GM21390 (cell line): ENCODE data around the gene CEP76.

Experiments used
- ATAC-seq: cut with Tn5 transposase; IDR thresholded peaks from one replicate; pipeline ENCODE4 v1.9.1; 2021; ENCODE audit not compliant: unreplicated experiment

The CEP76 gene, protein sequence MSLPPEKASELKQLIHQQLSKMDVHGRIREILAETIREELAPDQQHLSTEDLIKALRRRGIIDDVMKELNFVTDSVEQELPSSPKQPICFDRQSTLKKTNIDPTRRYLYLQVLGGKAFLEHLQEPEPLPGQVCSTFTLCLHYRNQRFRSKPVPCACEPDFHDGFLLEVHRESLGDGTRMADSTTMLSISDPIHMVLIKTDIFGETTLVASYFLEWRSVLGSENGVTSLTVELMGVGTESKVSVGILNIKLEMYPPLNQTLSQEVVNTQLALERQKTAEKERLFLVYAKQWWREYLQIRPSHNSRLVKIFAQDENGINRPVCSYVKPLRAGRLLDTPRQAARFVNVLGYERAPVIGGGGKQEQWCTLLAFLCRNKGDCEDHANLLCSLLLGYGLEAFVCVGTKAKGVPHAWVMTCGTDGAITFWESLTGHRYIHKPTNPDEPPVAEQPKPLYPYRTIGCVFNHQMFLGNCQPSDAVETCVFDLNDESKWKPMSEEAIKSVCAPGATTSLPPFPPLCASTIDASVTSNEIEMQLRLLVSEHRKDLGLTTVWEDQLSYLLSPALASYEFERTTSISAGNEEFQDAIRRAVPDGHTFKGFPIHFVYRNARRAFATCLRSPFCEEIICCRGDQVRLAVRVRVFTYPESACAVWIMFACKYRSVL

DNA sequence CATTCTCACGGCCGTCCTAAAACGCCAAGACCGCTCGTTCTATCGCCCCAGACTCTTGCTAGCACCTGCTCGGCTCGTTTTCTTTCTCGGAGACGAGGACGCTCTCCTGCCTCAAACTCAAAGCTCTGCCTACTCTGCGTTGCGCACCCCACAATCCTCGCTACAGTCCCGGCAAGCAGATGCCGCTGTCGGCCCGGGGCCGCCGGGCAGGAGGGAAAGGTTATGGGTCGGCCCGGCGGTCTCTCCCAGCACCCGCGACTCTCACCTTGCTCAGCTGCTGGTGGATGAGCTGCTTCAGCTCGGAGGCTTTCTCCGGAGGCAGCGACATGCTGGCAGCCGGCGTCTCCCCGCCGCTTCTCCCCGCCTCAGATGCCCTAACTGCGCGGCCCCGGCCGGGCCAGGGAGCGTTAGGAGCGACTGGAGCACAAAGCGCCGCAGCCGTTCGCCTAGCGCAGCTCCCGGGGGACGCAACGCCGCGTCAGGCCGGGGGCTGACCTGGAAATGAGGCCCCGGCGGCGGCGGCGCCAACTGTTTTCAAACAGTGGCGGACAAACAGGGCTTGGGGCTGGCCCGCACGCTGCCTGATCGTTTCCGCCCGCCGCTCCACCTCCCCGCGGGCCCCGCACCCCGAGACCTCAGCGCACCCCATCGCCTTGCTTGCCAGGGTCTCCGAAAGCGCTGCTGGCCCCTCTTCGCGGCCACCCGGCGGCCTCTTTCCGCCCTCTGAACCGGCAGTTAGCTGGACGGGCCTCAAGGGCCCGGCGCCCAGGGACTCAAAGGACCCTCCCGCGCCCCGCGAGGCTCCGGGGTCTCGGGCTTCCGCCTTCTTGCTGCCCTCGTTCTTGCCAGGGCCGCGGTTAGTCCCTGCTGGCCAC is at the start of gene CEP76, which contains the start of gene PSMG2:
Gene CEP76, minus strand, starts transcription at position 503 of the 875 bp plus-strand sequence. Its CDS starts 175 bp downstream, at position 328.
Gene PSMG2, plus strand, starts transcription at position 822 of the 875 bp plus-strand sequence. CDS start 66 bp downstream, outside the sequence.
- peak; percentile 81 for ATAC-seq

DNA sequence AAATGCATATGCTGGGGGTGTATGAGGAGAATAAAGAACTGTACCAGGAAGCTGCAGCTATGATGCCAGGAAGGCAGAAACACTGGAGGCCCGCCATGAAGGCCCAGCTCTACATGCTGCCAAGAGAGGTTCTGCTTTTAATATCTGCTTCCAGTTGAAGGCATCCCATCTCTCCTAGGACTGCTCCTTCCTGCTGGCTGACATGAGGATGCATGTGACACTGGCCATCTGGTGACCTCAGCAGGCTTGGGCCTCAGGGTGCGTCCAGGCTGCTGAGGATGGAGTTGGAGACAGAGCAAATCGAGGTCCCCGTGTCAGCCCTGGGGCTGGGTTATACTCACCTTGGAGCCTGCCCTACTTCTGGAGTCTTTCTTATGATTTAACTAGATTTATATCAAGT is 49.4 kb upstream of the CEP76 start:
- no peak for ATAC-seq

DNA sequence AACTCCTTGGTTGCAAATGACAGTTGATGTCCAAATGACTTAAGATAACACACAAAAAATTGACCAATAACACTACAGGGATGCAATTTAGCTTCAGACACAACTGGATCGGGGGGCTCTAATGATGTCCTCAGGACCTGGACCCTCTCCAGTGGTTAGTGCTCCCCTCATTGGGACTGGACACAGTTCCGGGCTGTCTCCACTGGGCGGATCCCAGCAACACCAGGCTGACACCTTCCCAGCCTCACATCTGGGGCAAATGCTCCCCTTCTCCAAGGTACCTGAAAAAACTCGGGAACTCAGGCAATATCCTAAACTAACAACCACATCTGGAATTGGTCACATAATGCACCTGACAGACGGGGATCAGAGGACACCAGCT is 49.0 kb upstream of the CEP76 start:
- ATAC-seq: no peak

DNA sequence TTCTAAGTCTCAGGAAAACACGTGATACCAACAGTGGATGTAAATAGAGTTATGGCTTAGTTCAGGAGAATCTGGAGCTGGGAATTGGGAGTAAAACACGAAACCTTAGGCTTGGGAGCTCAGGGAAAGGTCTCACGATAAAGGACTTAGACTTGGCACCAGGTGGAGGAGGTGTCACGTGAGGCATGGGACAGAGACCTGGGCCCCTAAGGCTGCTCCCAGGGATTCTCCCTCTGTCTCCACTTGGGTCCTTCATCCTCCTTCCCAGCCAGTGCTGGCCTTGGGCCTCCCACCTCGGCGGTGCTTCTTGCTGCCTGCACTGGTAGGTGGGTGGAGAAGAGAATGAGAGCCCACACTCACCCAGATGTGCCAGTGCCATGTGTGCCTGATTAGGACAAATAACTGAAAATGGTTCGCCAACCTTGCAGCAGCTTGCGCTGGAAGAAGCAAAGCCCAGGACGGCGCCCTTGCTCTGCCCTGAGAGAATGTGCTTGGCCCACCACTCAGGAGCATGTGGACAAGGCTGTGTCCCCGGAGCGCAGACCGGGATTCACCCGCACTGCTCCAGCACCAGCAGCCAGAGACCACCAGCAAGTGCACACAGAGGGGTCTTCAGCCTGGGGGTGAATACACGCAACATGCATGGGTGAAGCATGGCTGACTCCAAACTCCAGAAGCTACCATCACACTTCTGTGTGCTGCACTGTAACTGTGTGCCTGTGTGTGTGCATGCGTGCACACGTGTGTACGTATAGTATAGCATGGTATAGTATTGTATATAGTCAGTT is 48.4 kb upstream of the CEP76 start:
- ATAC-seq: no peak

DNA sequence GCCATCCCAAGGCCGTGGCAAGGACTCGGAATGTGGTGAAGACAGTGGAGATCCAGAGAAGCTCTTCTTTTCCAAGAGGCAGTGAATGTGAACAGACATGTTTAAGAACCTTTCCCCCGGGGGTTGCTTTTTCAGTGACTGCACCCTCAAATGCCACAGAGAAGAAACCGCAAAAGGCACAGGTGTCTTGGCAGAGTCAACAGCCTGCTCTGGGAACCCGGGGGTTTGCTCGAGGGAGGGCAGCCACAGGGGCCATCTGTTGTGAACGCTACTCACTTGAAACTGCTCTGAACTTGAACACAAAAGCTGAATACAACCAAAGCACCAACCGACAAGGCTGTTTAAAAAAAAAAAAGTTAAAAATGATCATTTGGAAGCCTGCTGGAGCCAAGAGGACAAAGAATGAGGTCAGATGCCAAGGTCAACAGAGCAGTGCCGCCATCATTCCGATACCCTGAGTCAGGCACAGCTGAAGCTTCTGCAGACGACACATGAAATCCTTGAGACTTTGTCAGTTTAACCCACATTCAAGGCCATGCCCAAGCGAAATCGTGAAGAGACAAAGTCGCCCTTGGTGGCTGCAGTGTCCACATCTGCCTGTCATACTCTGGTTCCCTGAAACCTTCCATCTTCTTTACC is 47.7 kb upstream of the CEP76 start:
- ATAC-seq: peak; percentile 73

DNA sequence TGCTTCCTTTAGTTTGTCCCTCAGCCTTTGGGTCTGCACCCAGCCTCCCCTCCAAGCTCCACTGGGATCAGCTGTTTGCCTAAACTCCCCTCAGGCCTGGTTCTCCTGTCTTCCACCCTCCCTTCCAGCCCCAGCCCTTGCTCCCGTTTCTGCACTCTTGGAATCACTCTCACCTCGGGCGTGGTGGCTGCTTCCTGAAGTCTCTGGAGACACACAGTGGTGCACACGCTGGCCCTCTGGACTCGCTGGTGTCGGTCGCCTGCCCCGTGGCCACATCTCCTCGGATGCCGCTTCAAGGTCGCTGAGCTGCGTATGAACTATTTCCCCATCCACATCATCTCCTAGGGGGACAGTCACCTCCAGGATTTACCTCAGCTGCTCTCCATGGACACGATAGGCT is 46.6 kb upstream of the CEP76 start:
- ATAC-seq: no peak

DNA sequence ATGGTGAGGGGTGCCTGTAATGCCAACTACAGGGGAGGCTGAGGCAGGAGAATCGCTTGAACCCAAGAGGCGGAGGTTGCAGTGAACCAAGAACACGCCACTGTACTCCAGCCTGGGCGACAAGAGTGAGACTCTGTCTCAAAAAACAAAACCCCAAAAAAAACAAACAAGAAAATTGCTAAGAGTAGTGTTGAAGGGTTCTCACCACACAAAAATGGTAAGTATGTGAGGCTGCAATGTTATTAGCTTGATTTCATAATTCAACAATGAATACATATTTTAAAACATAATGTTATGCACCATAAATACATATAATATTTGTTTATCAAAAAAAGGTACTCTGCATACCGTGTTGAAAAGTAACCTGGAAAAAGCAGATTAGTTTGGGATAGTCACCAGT is 46.1 kb upstream of the CEP76 start:
- no peak for ATAC-seq

DNA sequence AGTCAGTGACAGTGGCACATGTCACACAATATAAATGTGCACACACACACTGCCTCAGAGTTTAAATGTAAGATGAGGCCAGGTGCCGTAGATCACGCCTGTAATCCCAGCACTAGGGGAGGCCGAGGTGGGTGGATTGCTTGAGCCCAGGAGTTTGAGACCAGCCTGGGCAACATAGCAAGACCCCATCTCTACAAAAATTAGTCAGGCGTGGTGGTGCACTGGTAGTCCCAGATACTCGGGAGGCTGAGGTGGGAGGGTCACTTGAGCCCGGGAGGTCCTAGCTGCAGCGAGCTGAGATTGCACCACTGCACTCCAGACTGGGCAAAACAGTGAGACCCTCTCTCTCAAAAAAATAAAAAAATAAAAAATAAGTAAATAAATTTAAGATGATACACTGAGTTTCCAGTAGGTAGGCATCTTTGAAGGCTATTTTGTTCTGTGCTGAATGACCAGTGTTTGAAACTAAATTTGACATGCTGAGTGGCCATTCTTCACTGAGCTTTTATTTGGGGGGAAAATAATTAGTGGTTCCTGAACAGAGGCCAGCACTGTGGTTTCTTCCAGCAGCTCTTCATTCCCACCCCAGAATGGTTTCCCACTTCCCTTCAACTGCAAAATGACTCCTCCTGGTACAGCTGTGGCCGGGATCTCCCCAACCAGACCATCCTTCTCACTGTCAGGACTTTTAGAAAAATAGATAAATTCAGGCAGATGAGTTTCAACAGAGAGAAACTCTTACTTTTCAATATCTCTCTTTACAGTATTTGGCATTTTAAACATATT is 45.2 kb upstream of the CEP76 start:
- no peak for ATAC-seq

DNA sequence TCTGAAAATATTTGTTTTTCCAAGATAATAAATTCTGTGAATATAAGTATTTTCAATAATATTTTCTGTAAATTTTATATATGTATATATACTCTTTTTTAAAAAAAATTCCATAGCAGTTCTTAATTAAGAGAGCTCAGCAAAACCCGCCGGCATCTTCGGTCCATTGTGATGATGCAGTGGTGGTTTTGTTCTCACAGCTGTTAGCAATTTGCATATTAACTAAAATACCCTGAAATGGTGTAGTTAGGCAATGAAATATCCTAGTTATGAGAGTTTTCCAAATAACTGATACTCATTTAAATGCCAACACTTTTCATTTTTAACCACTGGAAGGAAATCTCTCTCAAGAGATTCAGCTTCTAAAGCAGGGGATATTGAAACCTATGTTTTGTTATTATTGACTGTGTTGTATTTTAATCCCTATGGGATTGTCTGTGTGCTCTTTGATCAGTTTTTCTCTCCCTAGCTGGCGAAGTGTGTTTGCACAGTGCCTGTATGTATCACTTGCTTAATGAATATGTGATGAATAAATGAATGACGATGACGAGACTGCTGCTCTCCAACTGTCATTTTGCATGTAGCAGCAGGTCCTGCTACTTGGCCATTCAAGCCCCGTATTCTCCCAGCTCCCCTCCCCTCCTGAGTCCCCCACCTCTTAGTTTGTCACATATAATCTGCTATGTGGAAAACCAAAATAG is 42.7 kb upstream of the CEP76 start:
- no peak for ATAC-seq

DNA sequence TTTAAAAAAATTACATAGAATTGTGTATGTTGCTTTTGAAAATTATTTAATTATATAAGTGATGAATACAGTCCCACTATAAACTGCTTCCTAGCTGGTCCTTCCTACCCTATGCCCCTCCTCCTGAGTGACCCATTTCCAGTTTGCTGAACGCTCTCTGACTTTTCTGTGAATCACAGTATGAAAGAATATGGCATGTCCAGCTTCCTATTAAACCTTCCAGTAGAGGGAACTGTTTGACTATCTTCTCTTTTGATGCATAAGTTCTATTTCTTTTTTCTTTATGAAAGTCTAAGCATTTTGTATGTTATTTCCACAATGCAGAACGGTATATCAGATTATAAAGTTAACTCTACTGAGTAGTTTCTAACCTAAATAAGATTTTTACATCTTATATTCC is 41.6 kb upstream of the CEP76 start:
- no peak for ATAC-seq

DNA sequence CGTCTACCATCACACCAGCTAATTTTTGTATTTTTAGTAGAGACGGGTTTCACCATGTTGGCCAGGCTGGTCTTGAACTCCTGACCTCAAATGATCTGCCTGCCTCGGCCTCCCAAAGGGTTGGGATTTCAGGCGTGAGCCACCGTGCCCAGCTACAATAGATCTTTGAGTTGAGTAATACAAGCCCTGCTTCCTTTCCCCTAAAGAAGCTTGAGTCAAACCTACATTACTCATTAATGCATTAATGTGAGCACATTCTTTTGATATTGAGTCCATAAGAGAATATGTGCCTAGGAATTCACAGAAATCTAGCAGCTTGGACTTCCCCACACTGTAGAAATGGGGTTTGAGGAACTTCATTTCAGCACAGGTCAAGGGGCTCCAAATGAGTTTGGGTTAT is 39.9 kb upstream of the CEP76 start:
- no peak for ATAC-seq

DNA sequence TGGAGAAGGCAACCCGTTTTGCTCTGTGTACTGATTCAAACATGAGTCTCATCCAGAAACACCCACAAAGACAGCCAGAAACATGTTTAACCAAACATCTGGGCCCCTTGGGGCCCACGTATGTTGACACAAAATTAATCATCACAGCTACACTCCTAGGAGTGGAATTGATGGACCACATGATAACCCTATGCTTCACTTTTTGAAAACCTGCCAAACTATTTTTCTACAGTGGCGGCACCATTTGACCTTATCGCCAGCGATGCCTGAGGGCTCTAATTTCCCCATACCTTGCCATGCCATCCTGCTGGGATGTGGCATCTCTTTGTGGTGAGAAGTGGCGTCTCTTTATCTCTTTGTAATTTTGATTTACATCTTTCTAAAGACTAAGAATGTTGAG is 38.8 kb upstream of the CEP76 start:
- no peak for ATAC-seq

DNA sequence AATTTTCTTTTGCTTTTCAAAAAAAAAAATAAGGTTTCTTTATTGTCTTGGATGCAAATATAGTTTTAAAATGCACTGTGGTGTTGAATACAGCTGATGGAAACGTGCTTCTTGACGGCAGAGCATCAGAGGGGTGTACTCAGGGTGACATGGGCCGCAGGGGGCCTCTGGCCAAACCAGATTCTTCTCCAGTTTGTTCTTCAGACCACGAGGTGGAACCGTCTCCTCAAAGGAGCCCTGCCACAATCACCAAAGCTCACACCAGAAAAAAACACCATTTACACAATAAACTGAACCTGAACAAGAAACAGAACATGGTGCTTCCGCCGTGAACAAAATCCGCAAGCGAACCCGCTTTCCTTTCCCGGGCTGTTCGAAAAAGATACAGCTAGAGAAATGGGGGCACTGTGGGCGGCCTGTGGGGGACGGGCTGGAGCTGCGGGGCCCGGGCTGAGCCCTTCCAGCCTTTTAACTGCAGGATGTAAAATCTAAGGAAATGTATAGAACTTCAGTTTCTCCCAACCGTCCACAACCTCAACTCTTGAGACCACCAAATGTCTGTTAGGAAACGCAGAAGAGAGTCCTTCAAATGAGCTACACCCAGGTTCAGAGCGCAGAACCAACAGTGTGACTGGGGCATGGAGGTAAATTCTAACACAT is 34.9 kb upstream of the CEP76 start:
- no peak for ATAC-seq

DNA sequence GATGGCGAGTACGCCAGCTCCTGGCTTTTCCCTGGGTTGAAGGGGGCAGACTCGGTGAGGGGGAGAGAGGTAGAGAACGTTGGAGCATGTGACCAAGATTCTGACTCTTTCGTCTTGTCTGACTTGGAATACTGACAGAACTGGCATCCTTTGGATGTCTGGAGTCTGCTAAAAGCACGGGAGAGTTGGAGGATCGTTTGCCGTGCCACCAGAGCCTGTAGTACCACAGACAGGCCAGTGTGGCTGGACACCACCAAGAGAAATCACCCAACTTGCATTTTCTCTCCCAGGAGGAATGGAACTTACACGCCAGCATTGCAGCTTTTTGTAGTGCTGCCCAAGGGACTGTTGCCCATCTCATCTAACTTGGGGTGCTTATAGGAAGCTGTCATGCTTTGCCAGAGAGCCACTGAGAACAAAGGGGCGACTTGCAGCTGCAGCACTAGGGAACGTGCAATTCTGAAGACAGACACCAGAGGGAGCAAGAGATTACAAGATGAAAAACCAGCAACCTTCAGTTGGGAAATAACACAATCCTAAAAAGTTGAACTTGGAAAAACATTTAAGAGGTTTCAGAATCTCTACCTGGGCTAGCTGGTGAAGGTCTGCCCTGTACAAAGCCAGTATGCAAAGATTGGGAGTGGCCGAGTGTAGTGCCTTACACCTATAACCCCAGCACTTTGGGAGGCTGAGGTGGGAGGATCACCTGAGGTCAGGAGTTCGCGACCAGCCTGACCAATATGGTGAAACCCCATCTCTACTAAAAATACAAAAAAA is 24.4 kb upstream of the CEP76 start:
- ATAC-seq: no peak

DNA sequence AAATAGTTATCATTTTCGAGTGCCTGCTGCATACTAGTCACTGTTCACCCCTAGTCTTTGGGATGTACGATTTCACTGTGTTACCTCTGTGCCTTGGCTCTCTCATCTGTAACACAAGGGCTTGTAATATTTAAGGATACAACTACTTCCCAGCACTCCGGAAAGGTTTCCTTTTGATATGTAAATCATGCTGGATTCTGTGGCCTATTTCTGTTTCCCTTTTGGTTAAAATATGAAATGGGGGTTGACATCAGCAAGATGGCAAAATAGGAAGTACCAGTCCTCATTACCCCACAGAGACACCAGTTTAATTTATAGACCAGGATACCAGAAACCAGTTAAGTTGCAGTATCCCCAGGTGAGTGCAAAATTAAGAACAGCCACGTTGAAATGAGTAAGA is 23.8 kb upstream of the CEP76 start:
- ATAC-seq: no peak

DNA sequence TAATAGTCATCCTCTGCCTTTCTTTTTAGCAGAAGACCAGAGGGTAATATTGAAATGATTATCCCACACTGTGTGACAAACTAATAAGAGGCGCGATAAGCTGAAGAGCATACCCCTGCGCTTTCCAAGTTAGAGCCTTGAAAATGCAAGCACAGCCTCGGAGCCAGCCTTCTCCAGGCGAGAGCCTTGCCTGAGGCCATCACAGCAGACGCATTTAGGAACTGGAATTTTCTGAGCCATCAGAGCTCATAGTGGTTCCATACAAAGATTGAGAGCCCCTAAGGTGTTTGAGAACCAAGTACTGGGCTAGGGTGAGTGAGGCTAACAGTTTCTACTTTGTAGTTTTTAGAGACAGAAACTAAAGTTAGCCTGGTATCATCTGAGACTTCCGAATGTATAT is 20.2 kb upstream of the CEP76 start:
- no peak for ATAC-seq

DNA sequence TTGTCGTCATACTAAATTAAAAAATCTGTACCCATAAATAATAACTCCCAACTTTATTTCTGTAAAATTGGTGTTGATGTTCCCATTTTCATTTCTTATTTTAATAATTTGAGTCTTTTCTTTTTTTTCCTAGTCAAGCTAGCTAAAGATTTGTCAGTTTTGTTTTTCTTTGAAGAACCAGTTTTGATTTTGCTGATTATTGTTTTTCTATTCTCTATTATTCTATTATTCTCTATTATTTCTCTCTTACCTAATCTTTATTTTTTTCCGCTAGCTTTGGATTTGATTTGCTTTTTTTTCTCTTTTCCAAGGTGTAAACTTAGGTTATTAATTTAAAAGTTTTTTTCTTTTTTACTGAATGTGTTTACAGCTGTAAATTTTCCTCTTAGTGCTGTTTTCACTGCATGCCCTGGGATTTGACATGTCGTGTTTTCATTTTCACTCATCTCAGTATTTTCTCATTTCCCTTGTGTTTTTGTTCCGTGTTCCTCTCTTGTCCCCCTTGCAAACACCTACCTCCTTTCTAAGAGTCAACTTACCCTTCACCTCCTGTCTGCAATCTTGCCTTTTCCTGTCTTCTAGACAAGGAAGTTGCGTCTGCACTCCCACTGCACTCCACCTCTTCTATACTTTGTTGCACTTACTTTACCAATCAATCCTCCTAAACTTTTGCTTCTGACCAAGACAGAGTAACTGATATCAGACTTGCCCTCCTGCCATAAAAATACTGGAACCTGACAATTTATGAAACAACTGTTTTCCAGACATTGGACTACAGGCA is 19.2 kb upstream of the CEP76 start:
- ATAC-seq: no peak
